Measurements from ENCODE around the gene HEPACAM2.

HEPACAM2 gene

DNA sequence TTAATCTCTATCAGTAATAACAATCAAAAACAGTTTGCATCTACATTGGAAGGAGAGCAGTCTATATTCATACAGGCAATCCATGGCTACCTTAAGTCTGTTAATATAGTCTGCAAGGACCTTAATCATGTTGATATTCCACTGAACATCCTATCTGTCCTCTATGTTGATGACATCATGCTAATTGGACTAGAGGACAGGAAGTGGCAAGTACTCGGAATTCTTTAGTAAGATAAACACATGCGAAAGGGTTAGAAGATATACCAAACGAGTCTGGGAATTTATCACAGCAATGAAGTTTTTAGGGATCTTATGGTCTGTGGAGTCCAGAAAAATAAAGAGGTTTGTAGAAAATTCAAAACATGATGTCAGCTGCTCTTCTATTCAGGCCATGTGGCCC lies 66.8 kb downstream of the HEPACAM2 start:
- TF ChIP-seq RAD21 (IDR thresholded peaks at IDR 0.05; ENCODE audit: low read depth) = no peak
- no peak for TF ChIP-seq EP300 (IDR thresholded peaks at IDR 0.05; ENCODE audit: borderline replicate concordance)
- TF ChIP-seq, protein P1, sequence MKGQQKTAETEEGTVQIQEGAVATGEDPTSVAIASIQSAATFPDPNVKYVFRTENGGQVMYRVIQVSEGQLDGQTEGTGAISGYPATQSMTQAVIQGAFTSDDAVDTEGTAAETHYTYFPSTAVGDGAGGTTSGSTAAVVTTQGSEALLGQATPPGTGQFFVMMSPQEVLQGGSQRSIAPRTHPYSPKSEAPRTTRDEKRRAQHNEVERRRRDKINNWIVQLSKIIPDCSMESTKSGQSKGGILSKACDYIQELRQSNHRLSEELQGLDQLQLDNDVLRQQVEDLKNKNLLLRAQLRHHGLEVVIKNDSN (IDR thresholded peaks at IDR 0.05) = no peak
- no peak for TF ChIP-seq YY1 (IDR thresholded peaks at IDR 0.05; ENCODE audit: low read depth)
- TF ChIP-seq TCF12 (IDR thresholded peaks at IDR 0.05; ENCODE audit: low read depth) = no peak
- TF ChIP-seq TAF1 (IDR thresholded peaks at IDR 0.05; ENCODE audit: low read depth) = no peak
- TF ChIP-seq FOXM1 (IDR thresholded peaks at IDR 0.05; ENCODE audit: borderline replicate concordance, low read depth) = no peak
- TF ChIP-seq, protein P2, sequence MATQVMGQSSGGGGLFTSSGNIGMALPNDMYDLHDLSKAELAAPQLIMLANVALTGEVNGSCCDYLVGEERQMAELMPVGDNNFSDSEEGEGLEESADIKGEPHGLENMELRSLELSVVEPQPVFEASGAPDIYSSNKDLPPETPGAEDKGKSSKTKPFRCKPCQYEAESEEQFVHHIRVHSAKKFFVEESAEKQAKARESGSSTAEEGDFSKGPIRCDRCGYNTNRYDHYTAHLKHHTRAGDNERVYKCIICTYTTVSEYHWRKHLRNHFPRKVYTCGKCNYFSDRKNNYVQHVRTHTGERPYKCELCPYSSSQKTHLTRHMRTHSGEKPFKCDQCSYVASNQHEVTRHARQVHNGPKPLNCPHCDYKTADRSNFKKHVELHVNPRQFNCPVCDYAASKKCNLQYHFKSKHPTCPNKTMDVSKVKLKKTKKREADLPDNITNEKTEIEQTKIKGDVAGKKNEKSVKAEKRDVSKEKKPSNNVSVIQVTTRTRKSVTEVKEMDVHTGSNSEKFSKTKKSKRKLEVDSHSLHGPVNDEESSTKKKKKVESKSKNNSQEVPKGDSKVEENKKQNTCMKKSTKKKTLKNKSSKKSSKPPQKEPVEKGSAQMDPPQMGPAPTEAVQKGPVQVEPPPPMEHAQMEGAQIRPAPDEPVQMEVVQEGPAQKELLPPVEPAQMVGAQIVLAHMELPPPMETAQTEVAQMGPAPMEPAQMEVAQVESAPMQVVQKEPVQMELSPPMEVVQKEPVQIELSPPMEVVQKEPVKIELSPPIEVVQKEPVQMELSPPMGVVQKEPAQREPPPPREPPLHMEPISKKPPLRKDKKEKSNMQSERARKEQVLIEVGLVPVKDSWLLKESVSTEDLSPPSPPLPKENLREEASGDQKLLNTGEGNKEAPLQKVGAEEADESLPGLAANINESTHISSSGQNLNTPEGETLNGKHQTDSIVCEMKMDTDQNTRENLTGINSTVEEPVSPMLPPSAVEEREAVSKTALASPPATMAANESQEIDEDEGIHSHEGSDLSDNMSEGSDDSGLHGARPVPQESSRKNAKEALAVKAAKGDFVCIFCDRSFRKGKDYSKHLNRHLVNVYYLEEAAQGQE (IDR thresholded peaks at IDR 0.05; ENCODE audit: low read depth) = no peak
- no peak for TF ChIP-seq CEBPB (IDR thresholded peaks at IDR 0.05)
- TF ChIP-seq ZBTB7A (IDR thresholded peaks at IDR 0.05; ENCODE audit: low read depth) = no peak
- TF ChIP-seq NFIC (IDR thresholded peaks at IDR 0.05) = no peak
- TF ChIP-seq CREB1 (IDR thresholded peaks at IDR 0.05; ENCODE audit: low read depth) = no peak
- TF ChIP-seq EGR1 (IDR thresholded peaks at IDR 0.05) = no peak
- TF ChIP-seq, protein P3, sequence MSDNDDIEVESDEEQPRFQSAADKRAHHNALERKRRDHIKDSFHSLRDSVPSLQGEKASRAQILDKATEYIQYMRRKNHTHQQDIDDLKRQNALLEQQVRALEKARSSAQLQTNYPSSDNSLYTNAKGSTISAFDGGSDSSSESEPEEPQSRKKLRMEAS (IDR thresholded peaks at IDR 0.05) = no peak
- TF ChIP-seq TEAD4 (IDR thresholded peaks at IDR 0.05) = no peak

DNA sequence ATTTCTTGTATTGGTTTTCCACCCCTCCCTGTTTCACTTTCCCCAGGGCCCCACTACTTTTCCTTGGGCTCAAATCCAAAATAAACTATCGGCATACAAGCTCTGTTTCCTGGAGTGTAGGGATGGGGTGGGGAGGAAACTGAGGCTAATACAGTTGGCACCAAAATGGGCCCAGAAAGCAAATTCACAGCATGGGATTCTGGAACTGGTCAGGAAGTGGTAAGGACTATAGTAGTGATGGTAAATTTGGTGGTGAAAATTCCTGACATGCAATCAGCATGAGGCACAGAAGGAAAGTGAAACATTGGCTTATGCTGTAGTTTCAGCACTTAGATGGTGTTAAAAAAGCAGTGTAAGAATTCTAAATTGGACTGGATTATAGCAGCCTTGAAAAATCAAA lies 69.4 kb downstream of the HEPACAM2 start:
- TF ChIP-seq, protein P2 (IDR thresholded peaks at IDR 0.05; ENCODE audit: low read depth) = no peak

DNA sequence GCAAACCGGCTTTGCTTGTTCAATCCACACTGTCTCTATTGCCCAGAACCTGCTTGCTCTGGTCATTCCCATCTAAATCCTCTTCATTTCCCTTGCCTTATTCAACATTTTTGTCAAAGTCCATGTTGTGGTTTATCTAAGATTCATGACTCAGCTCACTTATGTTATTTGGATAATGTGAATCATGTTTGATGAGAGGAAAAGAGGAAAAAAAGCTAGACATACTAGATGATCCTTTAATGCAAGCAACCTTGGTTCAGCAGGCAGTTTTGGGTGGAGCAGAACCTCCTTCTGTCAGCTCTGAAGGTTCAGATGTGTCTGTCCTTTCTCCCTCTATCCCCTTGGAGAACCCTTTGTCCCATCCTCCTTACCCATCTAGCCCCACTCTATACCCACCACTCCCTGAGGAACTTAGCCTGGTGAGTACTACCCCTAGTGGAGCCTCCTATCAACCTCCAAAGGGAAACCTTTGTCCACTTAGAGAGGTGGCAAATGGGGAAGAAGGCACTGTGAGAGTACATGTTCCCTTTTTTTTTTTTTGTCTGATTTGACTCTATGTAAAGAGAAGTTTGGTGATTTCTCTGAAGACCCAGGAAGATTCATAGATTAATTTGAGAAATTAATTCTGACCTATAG lies 76.0 kb downstream of the HEPACAM2 start:
- TF ChIP-seq NFIC (IDR thresholded peaks at IDR 0.05) (no peak), YY1 (IDR thresholded peaks at IDR 0.05; ENCODE audit: low read depth) (no peak), ZBTB7A (IDR thresholded peaks at IDR 0.05; ENCODE audit: low read depth) (no peak), FOXM1 (IDR thresholded peaks at IDR 0.05; ENCODE audit: borderline replicate concordance, low read depth) (no peak), TEAD4 (IDR thresholded peaks at IDR 0.05) (no peak)
- TF ChIP-seq, protein P3 (IDR thresholded peaks at IDR 0.05) = no peak
- TF ChIP-seq, protein P2 (IDR thresholded peaks at IDR 0.05; ENCODE audit: low read depth) = no peak

DNA sequence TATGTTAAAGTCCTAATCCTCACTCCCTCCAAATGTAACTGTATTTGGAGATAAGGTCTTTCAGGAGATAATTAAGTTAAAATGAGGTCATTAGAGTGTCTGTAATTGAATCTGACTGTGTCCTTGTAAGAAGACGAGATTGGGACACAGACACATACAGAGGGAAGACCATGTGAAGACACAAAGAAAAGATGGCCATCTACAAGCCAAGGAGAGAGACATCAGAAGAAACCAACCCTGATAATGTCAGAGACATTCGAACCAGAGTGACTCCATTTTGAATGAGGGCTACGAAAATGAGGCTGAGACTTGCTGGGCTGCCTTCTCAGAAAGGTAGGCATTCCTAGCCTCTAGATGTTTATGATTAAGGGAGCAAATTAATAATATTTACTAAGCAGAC lies 77.5 kb downstream of the HEPACAM2 start:
- no peak for TF ChIP-seq RAD21 (IDR thresholded peaks at IDR 0.05; ENCODE audit: low read depth)
- TF ChIP-seq TCF12 (IDR thresholded peaks at IDR 0.05; ENCODE audit: low read depth) = no peak
- TF ChIP-seq, protein P3 (IDR thresholded peaks at IDR 0.05) = no peak
- no peak for TF ChIP-seq FOXM1 (IDR thresholded peaks at IDR 0.05; ENCODE audit: borderline replicate concordance, low read depth)
- TF ChIP-seq, protein P2 (IDR thresholded peaks at IDR 0.05; ENCODE audit: low read depth) = no peak
- no peak for TF ChIP-seq CREB1 (IDR thresholded peaks at IDR 0.05; ENCODE audit: low read depth)
- no peak for TF ChIP-seq NFIC (IDR thresholded peaks at IDR 0.05)
- TF ChIP-seq, protein P1 (IDR thresholded peaks at IDR 0.05) = no peak
- TF ChIP-seq CEBPB (IDR thresholded peaks at IDR 0.05) = no peak
- TF ChIP-seq YY1 (IDR thresholded peaks at IDR 0.05; ENCODE audit: low read depth) = no peak
- no peak for TF ChIP-seq ZBTB7A (IDR thresholded peaks at IDR 0.05; ENCODE audit: low read depth)
- TF ChIP-seq TAF1 (IDR thresholded peaks at IDR 0.05; ENCODE audit: low read depth) = no peak
- TF ChIP-seq TEAD4 (IDR thresholded peaks at IDR 0.05) = no peak
- no peak for TF ChIP-seq EP300 (IDR thresholded peaks at IDR 0.05; ENCODE audit: borderline replicate concordance)
- TF ChIP-seq EGR1 (IDR thresholded peaks at IDR 0.05) = no peak

Measured in Ishikawa (cell line).